ENCODE measurements around the gene CLIC4. TPM values are rescaled to one million over a fixed set of nuclear protein-coding genes. Genes with fewer than 3 reads are reported as not detected.

The CLIC4 gene
- total RNA-seq, 1 donor = 711 TPM

DNA sequence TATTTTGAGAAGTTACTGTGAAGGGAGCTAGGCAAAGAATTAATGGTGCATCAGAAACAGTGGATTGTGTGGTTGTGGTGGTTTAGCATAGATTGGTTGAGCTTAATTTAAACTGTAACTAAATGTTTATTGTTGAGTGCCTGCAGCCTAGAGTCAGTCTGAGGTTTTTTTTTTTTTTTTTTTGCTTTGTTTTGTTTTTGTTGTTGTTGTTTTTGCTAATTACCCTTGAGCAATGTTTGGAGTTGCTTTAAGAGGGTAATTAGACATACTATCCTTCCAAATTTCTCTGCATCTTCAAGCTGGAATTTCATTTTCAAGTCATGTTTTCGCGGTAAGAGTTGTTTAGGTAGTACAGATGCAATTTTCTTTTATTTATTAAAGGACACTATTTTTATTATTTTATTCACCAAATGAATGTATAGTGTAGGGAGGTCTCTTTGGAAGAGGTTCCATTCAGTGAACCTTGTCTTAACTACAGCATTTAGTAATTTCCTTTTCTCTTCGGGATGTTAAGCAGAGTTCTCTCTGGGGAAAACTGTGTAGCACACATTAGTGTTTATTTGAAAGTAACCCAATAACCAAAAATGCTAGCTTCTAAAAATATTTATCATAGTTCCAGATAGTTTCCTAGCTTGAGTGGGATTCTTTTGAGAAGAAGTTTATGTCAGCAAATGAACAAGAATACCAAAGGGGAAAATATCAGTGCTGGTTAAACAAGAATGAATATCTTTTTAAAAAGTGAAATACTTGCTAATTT lies 82.3 kb downstream of the CLIC4 start:
- H2AFZ ChIP-seq (ENCODE audit: low read length) = no peak overlapping the region
- no peaks in the 10 kb centered on the region for H3K9me3 ChIP-seq (ENCODE audit: low read depth, low read length)
- peaks cover 89% of the 10 kb centered on the region for H4K20me1 ChIP-seq (ENCODE audit: insufficient read depth, low read length)
- H3K27me3 ChIP-seq (ENCODE audit: insufficient read depth, low read length) = no peaks in the 10 kb centered on the region
- H3K27ac ChIP-seq (ENCODE audit: low read depth, low read length) = peak overlapping the region; percentile 32
- no peak for DNase-seq (ENCODE audit: insufficient read length, low spot score, missing footprints)
- TF ChIP-seq, protein P1, sequence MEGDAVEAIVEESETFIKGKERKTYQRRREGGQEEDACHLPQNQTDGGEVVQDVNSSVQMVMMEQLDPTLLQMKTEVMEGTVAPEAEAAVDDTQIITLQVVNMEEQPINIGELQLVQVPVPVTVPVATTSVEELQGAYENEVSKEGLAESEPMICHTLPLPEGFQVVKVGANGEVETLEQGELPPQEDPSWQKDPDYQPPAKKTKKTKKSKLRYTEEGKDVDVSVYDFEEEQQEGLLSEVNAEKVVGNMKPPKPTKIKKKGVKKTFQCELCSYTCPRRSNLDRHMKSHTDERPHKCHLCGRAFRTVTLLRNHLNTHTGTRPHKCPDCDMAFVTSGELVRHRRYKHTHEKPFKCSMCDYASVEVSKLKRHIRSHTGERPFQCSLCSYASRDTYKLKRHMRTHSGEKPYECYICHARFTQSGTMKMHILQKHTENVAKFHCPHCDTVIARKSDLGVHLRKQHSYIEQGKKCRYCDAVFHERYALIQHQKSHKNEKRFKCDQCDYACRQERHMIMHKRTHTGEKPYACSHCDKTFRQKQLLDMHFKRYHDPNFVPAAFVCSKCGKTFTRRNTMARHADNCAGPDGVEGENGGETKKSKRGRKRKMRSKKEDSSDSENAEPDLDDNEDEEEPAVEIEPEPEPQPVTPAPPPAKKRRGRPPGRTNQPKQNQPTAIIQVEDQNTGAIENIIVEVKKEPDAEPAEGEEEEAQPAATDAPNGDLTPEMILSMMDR (IDR thresholded peaks at IDR 0.05; ENCODE audit: extremely low read depth, low read depth, low read length) = no peak
- peaks cover 43% of the 10 kb centered on the region for H3K36me3 ChIP-seq (ENCODE audit: insufficient read depth, low read length)
- H3K4me2 ChIP-seq (ENCODE audit: insufficient read depth, low read length) = peak overlapping the region; percentile 30
- no peak overlapping the region for H3K4me3 ChIP-seq (ENCODE audit: insufficient read depth, low read length)
- H3K4me1 ChIP-seq (ENCODE audit: insufficient read depth, low read length) = peaks cover 45% of the 10 kb centered on the region
- peaks cover 94% of the 10 kb centered on the region for H3K79me2 ChIP-seq (ENCODE audit: insufficient read depth, low read length)

DNA sequence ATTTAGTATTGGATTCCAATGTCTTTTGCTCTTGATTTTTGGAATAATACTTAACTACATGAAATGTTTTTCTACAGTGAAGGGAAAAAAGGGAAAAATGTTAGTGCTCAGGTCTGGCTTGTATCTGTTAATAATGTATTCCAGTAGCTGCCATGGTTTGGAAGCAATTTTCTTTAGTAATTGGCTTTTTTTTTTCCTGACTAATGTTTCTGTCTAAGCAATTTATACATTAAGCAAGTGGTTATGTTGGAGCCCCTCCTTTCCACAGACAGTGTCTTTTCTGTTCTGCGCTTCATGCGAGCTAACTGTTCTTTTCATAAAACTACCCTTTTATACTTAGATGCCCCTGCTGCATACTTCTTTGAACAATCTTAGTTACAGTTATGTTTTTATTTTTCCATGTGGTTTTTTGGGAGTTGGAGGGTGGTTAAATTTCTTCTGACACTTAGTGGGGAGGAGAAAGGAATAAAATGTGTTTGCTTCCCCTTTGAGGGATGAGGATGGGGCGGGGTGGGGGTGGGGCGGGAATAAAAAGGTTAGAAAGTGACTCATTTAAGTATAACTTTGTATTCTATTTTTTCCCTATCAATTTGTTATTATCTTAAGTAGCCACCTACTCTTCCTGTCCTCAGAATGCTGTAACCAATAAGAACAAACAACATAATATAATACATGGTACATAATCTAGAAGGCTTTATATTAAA lies 83.1 kb downstream of the CLIC4 start:
- H4K20me1 ChIP-seq (ENCODE audit: insufficient read depth, low read length) = peaks cover 82% of the 10 kb centered on the region
- H3K4me2 ChIP-seq (ENCODE audit: insufficient read depth, low read length) = peak overlapping the region; percentile 10
- H3K36me3 ChIP-seq (ENCODE audit: insufficient read depth, low read length) = peaks cover 41% of the 10 kb centered on the region
- no peak overlapping the region for H2AFZ ChIP-seq (ENCODE audit: low read length)
- H3K4me1 ChIP-seq (ENCODE audit: insufficient read depth, low read length) = peaks cover 40% of the 10 kb centered on the region
- TF ChIP-seq, protein P1 (IDR thresholded peaks at IDR 0.05; ENCODE audit: extremely low read depth, low read depth, low read length) = no peak
- H3K27ac ChIP-seq (ENCODE audit: low read depth, low read length) = peak overlapping the region; percentile 50
- H3K9me3 ChIP-seq (ENCODE audit: low read depth, low read length) = no peaks in the 10 kb centered on the region
- H3K4me3 ChIP-seq (ENCODE audit: insufficient read depth, low read length) = no peak overlapping the region
- peaks cover 86% of the 10 kb centered on the region for H3K79me2 ChIP-seq (ENCODE audit: insufficient read depth, low read length)
- no peak for DNase-seq (ENCODE audit: insufficient read length, low spot score, missing footprints)
- no peaks in the 10 kb centered on the region for H3K27me3 ChIP-seq (ENCODE audit: insufficient read depth, low read length)

DNA sequence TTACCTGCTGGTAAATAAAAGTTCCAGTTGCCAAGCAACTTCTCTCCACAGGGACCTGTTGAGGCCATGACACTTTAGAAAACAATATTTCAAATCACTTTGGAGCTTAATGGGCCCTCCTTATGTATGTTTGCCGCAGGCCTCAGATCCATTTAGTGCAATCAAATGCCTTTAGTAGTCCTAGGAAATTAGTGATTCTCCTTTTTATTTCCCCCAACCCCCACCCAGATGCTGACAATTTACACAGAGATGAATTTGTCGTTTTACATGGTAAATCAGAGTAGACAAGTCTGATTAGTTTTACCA lies 83.6 kb downstream of the CLIC4 start:
- Histone ChIP-seq H4K20me1 (ENCODE audit: insufficient read depth, low read length) (peaks cover 78% of the 10 kb centered on the region), H3K4me2 (ENCODE audit: insufficient read depth, low read length) (peak overlapping the region; percentile 10), H3K4me3 (ENCODE audit: insufficient read depth, low read length) (no peak overlapping the region), H3K27ac (ENCODE audit: low read depth, low read length) (peak overlapping the region; percentile 50), H3K9me3 (ENCODE audit: low read depth, low read length) (no peaks in the 10 kb centered on the region), H2AFZ (ENCODE audit: low read length) (no peak overlapping the region), H3K4me1 (ENCODE audit: insufficient read depth, low read length) (peaks cover 40% of the 10 kb centered on the region), H3K36me3 (ENCODE audit: insufficient read depth, low read length) (peaks cover 41% of the 10 kb centered on the region), H3K27me3 (ENCODE audit: insufficient read depth, low read length) (no peaks in the 10 kb centered on the region), H3K79me2 (ENCODE audit: insufficient read depth, low read length) (peaks cover 81% of the 10 kb centered on the region)
- TF ChIP-seq, protein P1 (IDR thresholded peaks at IDR 0.05; ENCODE audit: extremely low read depth, low read depth, low read length) = no peak
- DNase-seq (ENCODE audit: insufficient read length, low spot score, missing footprints) = no peak

DNA sequence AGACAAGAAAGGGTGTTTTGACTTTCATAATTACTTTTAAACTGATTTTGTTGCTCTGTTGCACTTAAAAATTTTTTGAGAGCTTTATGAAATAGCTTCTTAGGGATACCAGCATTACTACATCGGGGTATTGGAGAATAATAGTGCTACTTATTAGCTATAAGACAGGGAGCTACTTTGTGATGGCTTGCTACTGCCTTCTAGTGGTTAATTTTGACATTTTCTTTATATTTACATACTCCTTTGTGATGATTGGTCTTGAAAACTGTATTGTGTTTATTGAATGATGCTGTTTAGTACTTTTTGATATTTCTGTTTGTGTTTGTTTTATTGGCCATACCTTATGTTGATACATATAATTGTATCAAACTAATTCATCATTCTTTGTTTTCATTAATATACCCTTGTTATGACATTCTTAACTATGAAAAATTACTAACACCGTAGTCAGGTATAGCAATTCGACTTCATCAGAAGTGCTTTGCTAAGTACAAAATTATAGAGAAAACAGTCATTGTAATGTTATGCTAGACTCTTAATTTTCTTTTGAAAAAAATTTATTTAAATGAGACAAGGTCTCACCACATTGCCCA lies 85.5 kb downstream of the CLIC4 start:
- H3K79me2 ChIP-seq (ENCODE audit: insufficient read depth, low read length) = peaks cover 71% of the 10 kb centered on the region
- no peaks in the 10 kb centered on the region for H3K9me3 ChIP-seq (ENCODE audit: low read depth, low read length)
- no peak overlapping the region for H2AFZ ChIP-seq (ENCODE audit: low read length)
- peak overlapping the region; percentile 50 for H3K27ac ChIP-seq (ENCODE audit: low read depth, low read length)
- no peaks in the 10 kb centered on the region for H3K27me3 ChIP-seq (ENCODE audit: insufficient read depth, low read length)
- peaks cover 49% of the 10 kb centered on the region for H3K36me3 ChIP-seq (ENCODE audit: insufficient read depth, low read length)
- no peak overlapping the region for H3K4me2 ChIP-seq (ENCODE audit: insufficient read depth, low read length)
- peaks cover 40% of the 10 kb centered on the region for H3K4me1 ChIP-seq (ENCODE audit: insufficient read depth, low read length)
- TF ChIP-seq, protein P1 (IDR thresholded peaks at IDR 0.05; ENCODE audit: extremely low read depth, low read depth, low read length) = peak; percentile 77
- no peak overlapping the region for H3K4me3 ChIP-seq (ENCODE audit: insufficient read depth, low read length)
- no peak for DNase-seq (ENCODE audit: insufficient read length, low spot score, missing footprints)
- peaks cover 68% of the 10 kb centered on the region for H4K20me1 ChIP-seq (ENCODE audit: insufficient read depth, low read length)

Measured in osteoblast (primary cell).